ENCODE results near the gene PRPF38B.
A peak's percentile ranks its signal among the peaks of the same experiment; 100 is the strongest.
"Not testable (repeated sequence)": the region's sequence is repeated elsewhere in the genome, so short reads cannot be mapped to it uniquely, and the experiment has no call there.

Gene PRPF38B

GRCh38 chr1:108681701-108682100 is 10.4 kb upstream of the PRPF38B start:
- not testable (repeated sequence) for DNase-seq

GRCh38 chr1:108685529-108685928 is 6.6 kb upstream of the PRPF38B start:
- DNase-seq, result no peak

- no peak for DNase-seq
Observed at GRCh38 chr1:108686614-108687313, 5.3 kb upstream of the PRPF38B start.

GRCh38 chr1:108691128-108691941 is 775 bp upstream of the PRPF38B start:
- DNase-seq, result no peak

GRCh38 chr1:108692724-108693655 is 880 bp downstream of the PRPF38B start:
- peak; percentile 73 for DNase-seq

- DNase-seq, result no peak
Observed at GRCh38 chr1:108695535-108695934, 3.4 kb downstream of the PRPF38B start.

- no peak for DNase-seq
Observed at GRCh38 chr1:108699375-108700332, 7.5 kb downstream of the PRPF38B start.

GRCh38 chr1:108701176-108701849 is 9.2 kb downstream of the PRPF38B start:
- DNase-seq, result no peak

GRCh38 chr1:108702109-108702508 is 10.0 kb downstream of the PRPF38B start:
- not testable (repeated sequence) for DNase-seq

- DNase-seq, result no peak
Observed at GRCh38 chr1:108703939-108704338, 11.8 kb downstream of the PRPF38B start.

GRCh38 chr1:108704496-108704895 is 12.4 kb downstream of the PRPF38B start:
- no peak for DNase-seq

GRCh38 chr1:108706643-108707042 is 14.5 kb downstream of the PRPF38B start:
- no peak for DNase-seq

GRCh38 chr1:108708691-108709660 is 16.9 kb downstream of the PRPF38B start:
- DNase-seq, result no peak

GRCh38 chr1:108712606-108713150 is 20.6 kb downstream of the PRPF38B start, which contains the start of gene FNDC7:
FNDC7 (plus strand) TSS chr1:108712908; CDS start chr1:108712934, 26 bp downstream.
- no peak for DNase-seq

GRCh38 chr1:108715932-108716331 is 23.8 kb downstream of the PRPF38B start:
- no peak for DNase-seq

GRCh38 chr1:108716437-108717230 is 24.5 kb downstream of the PRPF38B start:
- no peak for DNase-seq

- no peak for DNase-seq
Observed at GRCh38 chr1:108717774-108718316, 25.7 kb downstream of the PRPF38B start.

- DNase-seq, result no peak
Observed at GRCh38 chr1:108718927-108719655, 27.0 kb downstream of the PRPF38B start.
